ENCODE results near the gene PTRH2. TPM values are rescaled to one million over a fixed set of nuclear protein-coding genes. Genes with fewer than 3 reads are reported as not detected.

Gene PTRH2
- total RNA-seq, 4 donors from 2014 or later = 27.2 to 31.7 (median 30.9) TPM

DNA sequence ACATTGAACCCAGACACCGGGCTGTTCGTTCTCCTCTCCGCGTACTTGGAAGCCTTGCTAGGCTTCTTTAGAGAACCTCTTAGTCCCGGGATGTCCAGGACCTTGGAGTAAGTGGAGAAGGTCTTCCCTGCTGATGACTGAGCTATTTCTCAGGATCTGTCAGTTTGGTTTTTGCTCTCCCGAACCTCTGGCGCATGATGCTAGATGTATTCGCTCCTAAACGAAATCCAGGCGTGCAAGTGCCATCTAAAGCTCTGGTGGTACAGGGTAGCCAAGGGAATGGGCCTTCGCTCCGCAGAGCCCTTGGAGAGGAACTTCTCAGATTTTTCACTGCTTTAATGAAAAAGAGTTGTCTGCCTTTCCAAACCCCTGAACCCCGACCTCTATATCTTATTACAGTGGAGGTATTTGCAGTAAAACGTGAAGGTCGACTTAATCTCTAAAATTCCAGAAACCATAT is 771 bp upstream of the PTRH2 start:
- Histone ChIP-seq H3K27ac (peak overlapping the region; percentile 88 to 98 (median 93)), H3K4me1 (peaks cover 20 to 64% (median 40%) of the 10 kb centered on the region in 3 donors), H3K9me3 (no peaks in the 10 kb centered on the region), H3K27me3 (no peaks in the 10 kb centered on the region), H3K36me3 (peaks cover 0 to 13% (median 0%) of the 10 kb centered on the region in 3 donors), H3K4me3 (peak overlapping the region; percentile 52 to 98 (median 79))
- WGBS, 2 donors = 0 to 4% methylated on average over 5 to 14 of the region's 15 CpGs
- TF ChIP-seq POLR2A (IDR thresholded peaks at IDR 0.05) = no peak
- TF ChIP-seq, protein P1, sequence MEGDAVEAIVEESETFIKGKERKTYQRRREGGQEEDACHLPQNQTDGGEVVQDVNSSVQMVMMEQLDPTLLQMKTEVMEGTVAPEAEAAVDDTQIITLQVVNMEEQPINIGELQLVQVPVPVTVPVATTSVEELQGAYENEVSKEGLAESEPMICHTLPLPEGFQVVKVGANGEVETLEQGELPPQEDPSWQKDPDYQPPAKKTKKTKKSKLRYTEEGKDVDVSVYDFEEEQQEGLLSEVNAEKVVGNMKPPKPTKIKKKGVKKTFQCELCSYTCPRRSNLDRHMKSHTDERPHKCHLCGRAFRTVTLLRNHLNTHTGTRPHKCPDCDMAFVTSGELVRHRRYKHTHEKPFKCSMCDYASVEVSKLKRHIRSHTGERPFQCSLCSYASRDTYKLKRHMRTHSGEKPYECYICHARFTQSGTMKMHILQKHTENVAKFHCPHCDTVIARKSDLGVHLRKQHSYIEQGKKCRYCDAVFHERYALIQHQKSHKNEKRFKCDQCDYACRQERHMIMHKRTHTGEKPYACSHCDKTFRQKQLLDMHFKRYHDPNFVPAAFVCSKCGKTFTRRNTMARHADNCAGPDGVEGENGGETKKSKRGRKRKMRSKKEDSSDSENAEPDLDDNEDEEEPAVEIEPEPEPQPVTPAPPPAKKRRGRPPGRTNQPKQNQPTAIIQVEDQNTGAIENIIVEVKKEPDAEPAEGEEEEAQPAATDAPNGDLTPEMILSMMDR (IDR thresholded peaks at IDR 0.05) = no peak
- intact Hi-C loops (cut with DNase I) = no loop called here
- DNase-seq = no peak

DNA sequence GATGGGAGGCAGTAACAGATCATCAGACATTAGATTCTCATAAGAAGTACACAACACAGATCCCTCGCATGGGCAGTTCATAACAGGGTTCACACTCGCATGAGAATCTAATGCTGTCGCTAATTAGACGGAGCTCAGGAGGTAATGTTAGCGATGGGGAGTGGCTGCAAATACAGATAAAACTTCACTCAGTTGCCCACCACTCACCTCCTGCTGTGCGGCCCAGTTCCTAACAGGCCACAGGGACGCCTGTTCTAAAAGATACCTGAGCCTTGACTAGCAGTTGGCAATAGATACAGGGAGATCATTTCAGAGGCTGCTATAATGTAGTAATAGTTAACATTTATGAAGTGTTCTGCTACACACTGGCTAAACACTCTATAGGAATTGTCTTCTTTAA is 4.9 kb downstream of the PTRH2 start:
- no peak for DNase-seq
- no peak overlapping the region for H3K4me3 ChIP-seq
- no peaks in the 10 kb centered on the region for H3K9me3 ChIP-seq
- intact Hi-C loops (cut with DNase I) = no loop called here
- 92% methylated on average over 7 of the region's 7 CpGs for WGBS, 2 donors
- no peak for TF ChIP-seq POLR2A (IDR thresholded peaks at IDR 0.05)
- TF ChIP-seq, protein P1 (IDR thresholded peaks at IDR 0.05) = no peak
- H3K27ac ChIP-seq = no peak overlapping the region
- no peaks in the 10 kb centered on the region for H3K27me3 ChIP-seq
- H3K4me1 ChIP-seq = peaks cover 15 to 40% (median 16%) of the 10 kb centered on the region in 3 donors
- H3K36me3 ChIP-seq = peaks cover 0 to 55% (median 4%) of the 10 kb centered on the region in 3 donors

DNA sequence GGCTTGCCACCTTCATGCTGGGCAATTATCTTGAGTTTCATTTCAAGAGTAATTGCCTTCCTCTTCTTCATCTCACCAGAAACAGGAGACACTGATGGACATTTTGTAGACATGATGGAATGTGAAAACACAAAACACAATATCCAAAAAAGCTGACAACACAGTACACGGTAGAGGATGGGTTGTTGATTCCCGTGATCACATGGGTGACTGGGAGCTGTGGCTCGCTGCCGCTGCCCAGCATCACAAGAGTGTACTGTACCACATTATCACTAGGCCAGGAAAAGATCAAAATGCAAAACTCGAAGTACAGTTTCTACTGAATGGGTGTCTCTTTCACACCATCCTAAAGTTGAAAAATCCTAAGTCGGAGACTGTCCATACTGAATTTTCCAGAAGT is 7.4 kb downstream of the PTRH2 start:
- Histone ChIP-seq H3K36me3 (peaks cover 0 to 80% (median 7%) of the 10 kb centered on the region in 3 donors), H3K27ac (no peak overlapping the region), H3K9me3 (no peaks in the 10 kb centered on the region), H3K27me3 (no peaks in the 10 kb centered on the region), H3K4me3 (no peak overlapping the region), H3K4me1 (peaks cover 0 to 17% (median 0%) of the 10 kb centered on the region in 3 donors)
- intact Hi-C loops (cut with DNase I) = no loop called here
- no peak for DNase-seq
- 90 to 96% methylated on average over 6 of the region's 6 CpGs for WGBS, 2 donors
- TF ChIP-seq, protein P1 (IDR thresholded peaks at IDR 0.05) = no peak
- no peak for TF ChIP-seq POLR2A (IDR thresholded peaks at IDR 0.05)

DNA sequence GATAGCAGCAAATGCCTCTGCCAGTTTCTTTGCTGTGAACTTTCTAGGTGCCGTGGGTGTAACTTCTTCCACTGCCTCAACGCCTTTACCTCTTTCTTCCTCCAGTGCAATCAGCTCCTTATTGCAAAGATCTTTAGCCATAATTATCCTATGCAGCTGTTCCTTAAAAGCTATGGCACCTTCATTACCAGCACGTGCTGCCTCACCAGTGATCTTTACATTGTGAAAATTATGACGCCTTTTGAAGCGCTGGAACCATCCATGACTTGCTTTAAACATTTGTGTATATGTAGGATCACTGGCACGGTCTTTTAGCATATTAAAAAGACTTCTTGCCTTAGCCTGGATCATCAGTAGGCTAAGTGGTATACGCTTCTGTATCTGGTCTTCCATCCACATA is 8.0 kb downstream of the PTRH2 start:
- no peak for DNase-seq
- intact Hi-C loops (cut with DNase I) = no loop called here
- WGBS, 2 donors = 95 to 96% methylated on average over 7 of the region's 7 CpGs
- Histone ChIP-seq H3K27ac (no peak overlapping the region), H3K27me3 (no peaks in the 10 kb centered on the region), H3K9me3 (no peaks in the 10 kb centered on the region), H3K4me3 (no peak overlapping the region), H3K4me1 (peaks cover 0 to 11% (median 0%) of the 10 kb centered on the region in 3 donors), H3K36me3 (peaks cover 0 to 81% (median 9%) of the 10 kb centered on the region in 3 donors)
- TF ChIP-seq, protein P1 (IDR thresholded peaks at IDR 0.05) = no peak
- TF ChIP-seq POLR2A (IDR thresholded peaks at IDR 0.05) = no peak

DNA sequence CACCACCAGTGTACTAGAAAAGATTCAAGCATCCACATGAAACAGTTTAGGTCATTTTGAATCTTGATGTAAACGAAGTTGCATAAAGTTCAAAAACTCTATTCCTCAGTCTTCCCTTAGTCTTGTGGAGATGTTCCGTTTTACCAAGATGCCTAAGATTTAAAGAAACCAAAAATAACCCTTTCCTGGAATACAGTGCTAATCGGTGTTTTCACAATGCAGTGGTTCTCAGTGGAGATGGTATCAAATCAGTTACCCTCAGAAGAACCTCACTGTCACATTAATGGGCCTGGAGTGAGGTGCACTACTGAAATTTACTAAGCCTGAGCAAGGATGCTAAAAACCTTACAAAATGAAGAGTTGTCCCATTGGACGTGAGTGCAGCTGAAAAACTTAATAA is 9.1 kb downstream of the PTRH2 start:
- TF ChIP-seq, protein P1 (IDR thresholded peaks at IDR 0.05) = no peak
- no peak for TF ChIP-seq POLR2A (IDR thresholded peaks at IDR 0.05)
- intact Hi-C loops (cut with DNase I) = no loop called here
- Histone ChIP-seq H3K36me3 (peaks cover 0 to 84% (median 18%) of the 10 kb centered on the region in 3 donors), H3K9me3 (no peaks in the 10 kb centered on the region), H3K4me3 (no peak overlapping the region), H3K27ac (no peak overlapping the region), H3K27me3 (no peaks in the 10 kb centered on the region), H3K4me1 (peaks cover 0 to 8% (median 0%) of the 10 kb centered on the region in 3 donors)
- DNase-seq = no peak
- WGBS, 2 donors = 76 to 87% methylated on average over 4 of the region's 4 CpGs

All from esophagus squamous epithelium (tissue), 5 donors.